ENCODE data around the gene IRGQ.
A peak's percentile ranks its signal among the peaks of the same experiment; 100 is the strongest.
"Not testable (repeated sequence)": the region's sequence is repeated elsewhere in the genome, so short reads cannot be mapped to it uniquely, and the experiment has no call there.

Gene IRGQ

GRCh38 chr19:43598445-43599240 is 2.7 kb upstream of the IRGQ start:
- DNase-seq (ENCODE audit: low read depth in 2 of 2) = no peak

GRCh38 chr19:43597876-43598275 is 1.9 kb upstream of the IRGQ start:
- no peak for DNase-seq (ENCODE audit: low read depth in 2 of 2)

DNA sequence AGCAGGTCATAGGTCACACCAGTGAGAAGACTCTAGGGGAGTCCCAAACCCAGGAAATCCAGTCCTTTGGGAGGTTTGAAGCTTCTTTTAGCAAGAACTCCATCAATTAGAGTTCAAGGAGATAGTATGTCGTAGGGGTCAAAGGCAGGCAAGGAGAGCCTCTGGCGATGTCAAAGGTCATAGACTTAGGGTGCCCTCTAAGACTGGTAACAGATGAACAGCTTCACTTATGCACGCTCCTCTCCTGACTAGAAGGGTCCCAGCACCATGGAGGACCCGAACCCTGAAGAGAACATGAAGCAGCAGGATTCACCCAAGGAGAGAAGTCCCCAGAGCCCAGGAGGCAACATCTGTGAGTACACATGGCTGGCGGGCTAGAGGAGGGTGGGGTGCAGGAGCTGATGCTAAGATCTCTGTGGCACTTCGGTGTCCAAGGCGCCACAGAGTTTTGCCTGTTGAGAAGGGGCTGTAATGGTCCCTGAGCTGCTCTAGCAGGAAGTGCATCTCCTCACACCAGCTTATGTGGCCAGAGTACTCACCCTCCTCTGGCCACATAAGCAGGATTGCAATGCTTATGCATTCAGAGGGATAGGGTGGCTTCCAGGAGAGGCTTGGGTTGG is 1.0 kb upstream of the IRGQ start:
- no peak for DNase-seq (ENCODE audit: low read depth in 2 of 2)

DNA sequence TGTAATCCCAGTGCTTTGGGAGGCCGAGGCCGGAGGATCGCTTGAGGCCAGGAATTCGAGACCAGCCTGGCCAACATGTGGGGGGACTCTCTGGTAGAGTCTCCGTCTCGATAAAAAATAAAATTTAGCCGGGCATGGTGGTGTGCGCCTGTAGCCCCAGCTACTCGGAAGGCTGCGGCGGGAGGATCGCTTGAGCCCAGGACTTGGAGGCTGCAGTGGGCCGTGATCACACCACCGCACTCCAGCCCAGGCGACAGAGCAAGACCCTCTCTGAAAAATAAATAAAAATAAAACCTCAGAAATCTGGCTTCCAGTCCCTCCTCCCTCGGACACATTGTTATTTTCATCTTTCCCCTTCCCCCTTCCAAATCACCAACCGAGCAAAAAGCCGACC is 332 bp downstream of the IRGQ start:
- no peak for DNase-seq (ENCODE audit: low read depth in 2 of 2)

GRCh38 chr19:43594710-43595604 is 977 bp downstream of the IRGQ start:
- peak; percentile 59 to 62 for DNase-seq (ENCODE audit: low read depth in 2 of 2)

DNA sequence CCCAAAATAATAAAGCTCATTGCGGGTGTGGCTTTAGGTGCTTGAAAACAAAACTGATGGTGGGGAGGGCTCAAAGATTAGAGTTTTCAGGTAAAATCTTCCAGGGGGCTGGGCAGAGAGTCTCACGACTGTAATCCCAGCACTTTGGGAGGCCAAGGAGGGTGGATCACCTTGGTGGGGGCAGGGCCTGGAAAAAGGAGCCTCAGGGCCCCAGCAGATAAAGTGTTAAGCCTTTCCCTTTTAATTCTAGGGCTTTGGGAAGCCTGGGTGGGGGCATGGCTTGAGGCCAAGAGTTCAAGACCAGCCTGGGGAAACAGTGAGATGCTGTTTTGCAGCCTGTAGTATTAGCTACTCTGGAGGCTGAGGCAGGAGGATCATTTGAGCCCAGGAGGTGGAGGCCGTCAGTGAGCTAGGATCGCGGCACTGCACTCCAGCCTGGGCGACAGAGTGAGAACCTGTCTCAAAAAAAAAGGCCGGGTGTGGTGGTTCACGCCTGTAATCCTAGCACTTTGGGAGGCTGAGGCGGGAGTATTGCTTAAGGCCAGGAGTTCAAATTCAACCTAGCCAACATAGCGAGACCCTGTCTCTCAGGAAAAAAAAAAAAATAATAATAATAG is 1.7 kb downstream of the IRGQ start:
- no peak for DNase-seq (ENCODE audit: low read depth in 2 of 2)

DNA sequence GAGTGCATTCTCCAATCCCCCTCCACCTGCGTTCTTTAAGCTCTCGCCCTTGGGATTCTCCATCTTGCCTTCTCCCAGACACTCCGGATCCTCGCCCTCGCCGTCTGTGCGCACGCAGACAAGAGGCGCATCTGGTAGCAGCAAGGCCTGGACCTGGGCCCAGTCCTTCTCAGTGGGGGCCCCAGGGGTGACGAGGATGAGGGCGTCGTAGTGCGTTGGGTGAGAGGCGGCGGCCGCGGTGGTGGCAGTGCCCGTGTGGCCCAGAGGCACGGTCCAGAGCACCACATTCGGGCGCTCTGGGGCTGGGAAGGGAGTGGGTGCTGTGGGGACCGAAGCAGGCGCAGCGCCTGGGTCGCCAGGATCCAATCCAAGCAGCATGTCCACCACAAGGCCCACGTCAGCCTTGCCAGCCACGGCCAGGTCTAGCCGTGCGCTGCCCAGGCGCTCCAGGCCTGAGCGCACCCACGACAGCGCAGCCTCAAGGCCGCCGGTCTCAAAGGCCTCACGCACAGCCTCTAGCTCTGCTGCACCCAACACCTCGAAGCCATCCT is 3.1 kb downstream of the IRGQ start:
- DNase-seq (ENCODE audit: low read depth in 2 of 2) = no peak

DNA sequence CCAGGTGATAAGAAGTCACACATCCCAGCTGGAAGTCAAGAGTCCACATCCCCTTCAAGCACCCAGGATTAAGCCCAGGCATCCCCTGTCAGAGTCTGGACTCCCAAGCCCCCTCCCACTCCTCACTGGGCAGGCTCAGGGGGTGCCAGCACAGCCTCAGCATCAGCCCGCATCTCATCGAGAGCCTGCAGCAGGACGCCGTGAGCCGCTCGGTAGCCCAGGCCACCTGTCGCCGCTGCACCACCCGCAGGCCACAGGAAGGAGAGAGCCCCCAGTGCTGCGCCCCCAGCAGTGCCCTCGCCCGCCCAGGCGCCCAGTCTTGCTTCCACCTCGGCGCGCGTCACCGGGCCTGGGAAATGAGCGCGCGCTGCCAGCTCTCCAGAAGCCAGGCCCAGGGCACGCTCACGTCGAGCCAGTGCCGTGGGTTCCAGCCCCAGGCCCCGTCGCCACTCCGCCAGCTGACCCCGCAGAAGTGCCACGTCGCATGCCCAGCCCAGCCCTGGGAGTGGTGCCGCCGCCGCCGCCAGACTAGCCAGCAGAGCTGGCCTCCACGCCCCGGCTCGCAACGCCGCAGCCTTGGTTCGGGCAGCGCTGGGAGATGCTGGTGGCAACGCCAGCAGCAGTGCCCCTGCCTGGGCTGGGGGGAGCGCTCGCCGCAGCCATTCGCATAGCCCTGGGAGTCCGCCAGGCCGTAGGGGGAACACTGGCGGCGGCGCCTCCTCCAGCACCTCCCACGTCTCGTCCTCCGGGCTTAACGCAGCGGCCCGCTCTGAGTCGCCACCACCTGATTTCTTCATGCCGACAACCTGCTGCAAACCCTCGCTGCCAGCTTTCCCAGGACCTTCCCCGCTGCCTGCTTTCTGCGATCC is 3.8 kb downstream of the IRGQ start:
- no peak for DNase-seq (ENCODE audit: low read depth in 2 of 2)

DNA sequence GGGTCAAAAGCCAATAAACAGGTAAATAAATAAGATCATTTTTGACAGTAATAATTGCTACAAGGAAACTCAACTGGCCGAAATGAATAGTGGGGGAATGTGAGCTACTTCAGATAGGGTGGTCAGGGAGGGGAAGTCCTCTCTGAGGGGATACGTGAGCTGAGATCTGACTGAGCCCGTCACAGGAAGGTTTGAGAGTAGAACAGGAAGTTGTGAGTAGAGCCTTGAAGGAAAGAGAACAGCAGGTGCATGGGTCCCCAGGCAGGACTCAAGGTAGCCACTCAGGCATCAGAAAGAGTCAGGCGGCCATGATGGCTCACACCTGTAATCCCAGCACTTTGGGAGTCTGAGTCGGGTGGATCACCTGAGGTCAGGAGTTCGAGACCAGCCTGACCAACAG is 6.3 kb downstream of the IRGQ start:
- DNase-seq (ENCODE audit: low read depth in 2 of 2) = no peak

DNA sequence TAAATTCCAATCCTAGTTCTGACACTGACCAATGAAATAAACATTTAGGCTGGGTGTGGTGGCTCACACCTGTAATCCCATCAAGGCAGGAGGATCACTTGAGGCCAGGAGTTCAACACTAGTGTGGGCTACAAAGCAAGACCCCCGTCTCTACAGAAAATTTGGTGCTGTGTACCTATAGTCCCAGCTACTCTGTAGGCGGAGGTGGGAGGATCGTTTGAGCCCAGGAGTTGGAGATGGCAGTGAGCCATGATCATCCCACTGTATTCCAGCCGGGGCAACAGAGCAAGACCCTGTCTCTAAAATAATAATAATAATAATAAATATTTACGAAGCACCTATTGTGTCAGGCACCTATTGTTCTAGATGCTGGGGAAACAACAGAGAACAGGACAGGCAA is 6.7 kb downstream of the IRGQ start:
- no peak for DNase-seq (ENCODE audit: low read depth in 2 of 2)

GRCh38 chr19:43587029-43587428 is 8.9 kb downstream of the IRGQ start:
- not testable (repeated sequence) for DNase-seq (ENCODE audit: low read depth in 2 of 2)

- DNase-seq (ENCODE audit: low read depth in 2 of 2) = no peak
Observed at GRCh38 chr19:43586346-43586745, 9.6 kb downstream of the IRGQ start.

- DNase-seq (ENCODE audit: low read depth in 2 of 2) = no peak
Observed at GRCh38 chr19:43584484-43584883, 11.4 kb downstream of the IRGQ start.

- no peak for DNase-seq (ENCODE audit: low read depth in 2 of 2)
Observed at GRCh38 chr19:43582495-43582894, 13.4 kb downstream of the IRGQ start.

DNA sequence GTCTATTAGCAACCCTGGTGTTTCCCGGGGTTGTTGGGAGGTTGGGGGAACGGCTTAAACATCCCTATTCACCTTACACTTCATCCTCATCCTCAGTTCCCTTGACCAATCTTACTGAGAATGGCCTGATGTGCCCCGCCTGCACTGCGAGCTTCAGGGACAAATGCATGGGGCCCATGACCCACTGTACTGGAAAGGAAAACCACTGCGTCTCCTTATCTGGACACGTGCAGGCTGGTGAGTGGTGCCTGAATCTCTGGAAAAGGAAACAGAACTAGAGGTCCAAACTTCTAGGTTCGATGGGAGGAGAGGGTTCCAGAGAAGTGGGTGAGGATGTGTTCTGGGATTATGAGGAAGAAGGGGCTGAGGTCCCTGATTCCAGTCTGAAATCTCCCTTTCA is 14.5 kb downstream of the IRGQ start:
- no peak for DNase-seq (ENCODE audit: low read depth in 2 of 2)

DNA sequence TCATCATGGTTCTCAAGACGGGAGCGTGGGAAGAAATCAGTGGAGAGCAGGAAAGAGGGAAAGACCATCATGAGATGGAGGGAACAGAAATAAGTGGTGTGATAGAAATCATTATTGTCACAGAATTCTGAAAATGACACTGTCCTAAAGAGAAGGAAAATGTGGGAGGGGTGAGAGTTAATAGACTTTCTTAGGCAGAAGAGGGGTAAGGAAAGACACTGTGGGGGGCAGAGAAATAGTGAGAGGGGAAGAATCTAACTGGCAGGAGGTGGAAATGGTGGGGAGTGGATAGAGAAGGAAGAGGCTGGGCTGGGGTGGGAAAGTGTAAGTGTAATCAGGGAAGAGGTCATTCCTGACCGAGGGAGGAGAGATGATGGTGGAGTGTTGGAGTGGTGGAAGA is 17.1 kb downstream of the IRGQ start:
- DNase-seq (ENCODE audit: low read depth in 2 of 2) = no peak

- DNase-seq (ENCODE audit: low read depth in 2 of 2) = no peak
Observed at GRCh38 chr19:43575955-43576878, 19.7 kb downstream of the IRGQ start.

DNA sequence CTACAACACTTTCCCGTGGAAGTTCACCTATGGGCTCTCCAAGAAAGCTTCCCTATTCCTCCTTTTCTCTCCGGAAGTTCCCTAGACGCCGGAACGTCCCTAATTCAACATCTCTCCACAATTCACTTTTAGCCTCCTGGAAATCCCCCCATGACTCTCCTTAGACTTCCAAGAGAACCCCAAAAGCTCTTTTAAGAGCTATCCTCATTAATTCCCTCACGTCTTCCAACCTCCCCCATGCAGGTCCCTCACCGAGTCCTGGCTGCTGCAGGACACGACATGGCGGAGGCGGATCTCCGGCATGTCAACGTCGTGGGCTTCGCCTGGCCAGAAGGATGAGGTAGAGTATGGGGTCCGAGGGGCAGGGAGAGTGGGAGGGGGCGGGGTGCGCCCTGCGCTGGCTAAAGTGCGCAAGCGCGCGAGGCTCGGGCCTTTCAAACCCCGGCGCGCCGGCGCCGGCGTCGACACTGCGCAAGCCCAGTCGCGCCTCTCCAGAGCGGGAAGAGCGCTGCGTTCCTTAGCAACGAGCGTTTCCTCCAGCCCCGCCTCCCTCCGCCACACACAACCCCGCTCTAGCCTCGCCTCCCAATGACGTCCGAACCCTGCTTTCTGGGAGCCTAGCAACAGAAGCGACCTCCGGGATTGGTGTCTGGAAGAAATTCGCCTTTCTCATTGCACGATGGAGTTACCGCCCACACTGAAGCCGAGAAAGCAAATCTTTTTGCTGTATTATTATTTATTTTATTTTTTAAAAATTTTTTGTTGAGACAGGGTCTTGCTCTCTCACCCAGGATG is 20.6 kb downstream of the IRGQ start, which contains the start of the genes PINLYP and XRCC1:
PINLYP (plus strand) TSS at position 646 of the 795 bp plus-strand sequence. CDS start 1,391 bp downstream, outside the sequence.
XRCC1 (minus strand) TSS at position 372 of the 795 bp plus-strand sequence; CDS start at position 303, 69 bp downstream.
- DNase-seq (ENCODE audit: low read depth in 2 of 2) = peak; percentile 96 to 97

All from stimulated activated CD4-positive, alpha-beta T cell treated with anti-CD3 and anti-CD28 coated beads, Interleukin-15, amount 100 ng/mL, for 48 hours (primary cell).